Pancreas (tissue), 10 donors: ENCODE results near the gene DRAXIN. TPM values are rescaled to one million over a fixed set of nuclear protein-coding genes. Genes with fewer than 3 reads are reported as not detected.
A peak's percentile ranks its signal among the peaks of the same experiment; 100 is the strongest.

ENCODE experiments used
- ATAC-seq, 4 donors: fragments of 200-7000 bp; cut with Tn5 transposase; one replicate each; pipeline versions ENCODE4 v1.8.0 to v1.9.1; 2020; ENCODE audit warnings: mild to moderate bottlenecking in 4 of 4, moderate library complexity in 4 of 4
- DNase-seq, 6 donors: peaks; one replicate each; pipeline ENCODE4 v3.0.0-alpha.2; 2020
- FAIRE-seq: peaks from 2 replicates; lab custom pipeline; 2012; peaks lifted over from hg19 to GRCh38; lab: Jason Lieb, UNC
- H3K27ac ChIP-seq, 4 donors: fragments of 200-600 bp; sonication (generic); 1 replicate in 3 of 4; 2 replicates in 1 of 4; pipeline versions ENCODE4 v1.5.0 to v1.8.0; 2020
- H3K27me3 ChIP-seq, 4 donors: fragments of 200-600 bp; one replicate each; pipeline ENCODE4 v1.8.0; 2021
- H3K36me3 ChIP-seq, 3 donors: fragments of 200-600 bp; sonication (generic) in 1 of 3; one replicate each; pipeline versions ENCODE4 v1.5.0 to v1.8.0; 2020 to 2021
- H3K4me1 ChIP-seq, 3 donors: fragments of 200-600 bp; one replicate each; pipeline ENCODE4 v1.8.0; 2021
- H3K4me3 ChIP-seq, 4 donors: fragments of 200-600 bp; sonication (generic) in 2 of 4; one replicate each; pipeline versions ENCODE4 v1.5.0 to v1.8.0; 2020 to 2021
- H3K9me3 ChIP-seq, 4 donors: fragments of 200-600 bp; one replicate each; pipeline ENCODE4 v1.8.0; 2021
- WGBS, 2 donors: extraction: QIAGEN DNeasy Blood & Tissue Kit; methylation state at CpG; one replicate each; pipeline ENCODE4 v1.1.7; 2013; 5-methylcytosine and 5-hydroxymethylcytosine counted together
- intact Hi-C, 3 donors: fragments of 100-400 bp; cut with DNase I; formaldehyde crosslinking; loops; one replicate each; pipeline versions ENCODE4 v1.11.1 to v1.14.2; 2022
- polyA plus RNA-seq, 2 donors: library from polyadenylated mRNA; stranded (reverse); fragments of 200-250 nt; gene quantifications; one replicate each; pipeline ENCODE4 v1.2.3, GENCODE V29; 2013
- total RNA-seq, 6 donors: library from RNA; stranded (reverse); fragmentation: NEBNext Ultra II Directional in 4 of 6; extraction: Animal tissue kit (Norgen Biotek cat#: 25700) in 4 of 6; gene quantifications; one replicate each; pipeline versions ENCODE4 v1.2.1 to v1.2.4, GENCODE V29; 2021 to 2023
- TF ChIP-seq, protein P1 (sequence below), 4 donors: fragments of 200-600 bp; sonication (generic) in 3 of 4; IDR thresholded peaks; one replicate each; pipeline versions ENCODE4 v1.5.0 to v1.8.0; 2021; ENCODE audit warnings: antibody characterized with exemption in 4 of 4
- donor health status: healthy with polysubstance abuse.
- donor health status: DM: no; HTN: no; CAD: no; lungs with moderate emphysema.
- donor health status: DM: no; HTN: no; CAD: no.
- donor health status: control.
- donor health status: control.
- donor health status: Bipolar disorder and iron deficiency.
- donor health status: DM: yes; HTN: yes; CAD: no.
- donor health status: DM: no; HTN: no; CAD: no.
- donor health status: DM: no; HTN: no; CAD: no.
- donor health status: DM: yes; HTN: yes; CAD: no.

The DRAXIN gene
- total and polyA plus RNA-seq, 8 donors, result under 0.01 to 0.09 (median 0.03) TPM; not detected in 1

DNA sequence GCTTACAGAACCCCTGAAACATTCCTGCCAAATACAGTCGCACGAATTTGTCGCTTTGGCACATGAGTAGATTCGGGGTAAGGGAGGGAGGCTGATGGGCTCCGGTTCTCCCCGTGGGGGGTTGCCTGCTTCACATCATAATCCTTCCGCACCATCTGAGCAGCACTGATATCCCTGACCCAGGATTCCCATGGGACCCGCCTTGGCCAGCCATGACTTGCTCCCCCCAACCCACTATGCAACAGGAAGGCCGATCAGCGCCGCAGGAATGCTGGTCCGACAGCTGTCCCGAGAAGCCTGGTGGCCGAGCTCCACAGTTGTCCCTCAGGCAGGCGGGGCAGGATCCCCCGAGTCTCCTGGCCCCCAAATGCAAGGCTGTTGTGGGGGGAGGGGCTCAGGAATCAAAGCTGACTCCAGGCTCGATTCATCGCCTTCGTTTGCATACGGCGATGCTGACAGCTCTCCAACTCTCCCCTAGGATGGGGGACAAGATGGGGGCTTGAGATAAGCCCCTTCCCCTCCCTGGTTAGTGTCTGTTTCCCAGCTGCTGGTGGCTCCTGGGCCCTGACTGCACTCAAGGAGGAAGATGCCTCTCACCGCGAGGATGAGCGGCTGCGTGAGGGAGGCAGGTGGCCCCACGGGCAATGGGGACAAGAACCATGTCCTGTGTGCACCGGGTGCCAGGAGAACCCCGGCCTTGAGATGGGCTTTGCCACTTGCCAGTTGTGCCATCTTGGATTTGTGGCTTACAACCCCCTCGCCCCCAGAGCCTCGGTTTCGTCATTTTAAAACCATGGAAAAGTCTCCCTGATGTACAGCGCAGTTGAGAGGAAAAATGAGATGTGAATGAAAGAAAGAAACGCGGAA is 9.3 kb downstream of the DRAXIN start:
- TF ChIP-seq, protein P1, sequence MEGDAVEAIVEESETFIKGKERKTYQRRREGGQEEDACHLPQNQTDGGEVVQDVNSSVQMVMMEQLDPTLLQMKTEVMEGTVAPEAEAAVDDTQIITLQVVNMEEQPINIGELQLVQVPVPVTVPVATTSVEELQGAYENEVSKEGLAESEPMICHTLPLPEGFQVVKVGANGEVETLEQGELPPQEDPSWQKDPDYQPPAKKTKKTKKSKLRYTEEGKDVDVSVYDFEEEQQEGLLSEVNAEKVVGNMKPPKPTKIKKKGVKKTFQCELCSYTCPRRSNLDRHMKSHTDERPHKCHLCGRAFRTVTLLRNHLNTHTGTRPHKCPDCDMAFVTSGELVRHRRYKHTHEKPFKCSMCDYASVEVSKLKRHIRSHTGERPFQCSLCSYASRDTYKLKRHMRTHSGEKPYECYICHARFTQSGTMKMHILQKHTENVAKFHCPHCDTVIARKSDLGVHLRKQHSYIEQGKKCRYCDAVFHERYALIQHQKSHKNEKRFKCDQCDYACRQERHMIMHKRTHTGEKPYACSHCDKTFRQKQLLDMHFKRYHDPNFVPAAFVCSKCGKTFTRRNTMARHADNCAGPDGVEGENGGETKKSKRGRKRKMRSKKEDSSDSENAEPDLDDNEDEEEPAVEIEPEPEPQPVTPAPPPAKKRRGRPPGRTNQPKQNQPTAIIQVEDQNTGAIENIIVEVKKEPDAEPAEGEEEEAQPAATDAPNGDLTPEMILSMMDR (IDR thresholded peaks at IDR 0.05), result no peak
- ATAC-seq (no peak), FAIRE-seq (no peak), DNase-seq (no peak)
- WGBS, 2 donors, result 41 to 47% methylated on average over 34 of the region's 34 CpGs
- Histone ChIP-seq H3K27ac (no peak overlapping the region), H3K4me3 (no peak overlapping the region), H3K9me3 (no peaks in the 10 kb centered on the region), H3K36me3 (no peaks in the 10 kb centered on the region), H3K4me1 (no peaks in the 10 kb centered on the region), H3K27me3 (peaks cover 0 to 10% (median 0%) of the 10 kb centered on the region in 4 donors)
- intact Hi-C loops, result no loop called here

- no peaks in the 10 kb centered on the region for H3K36me3 ChIP-seq
- TF ChIP-seq, protein P1 (IDR thresholded peaks at IDR 0.05), result no peak
- DNase-seq (no peak), FAIRE-seq (no peak), ATAC-seq (peak in 1 of 4 donors; percentile 28)
- intact Hi-C loops, result no loop called here
- 27 to 31% methylated on average over 15 of the region's 15 CpGs for WGBS, 2 donors
- H3K27ac ChIP-seq, result no peak overlapping the region
- H3K4me3 ChIP-seq, result no peak overlapping the region
- no peaks in the 10 kb centered on the region for H3K4me1 ChIP-seq
- peaks cover 0 to 10% (median 0%) of the 10 kb centered on the region in 4 donors for H3K27me3 ChIP-seq
- H3K9me3 ChIP-seq, result no peaks in the 10 kb centered on the region
Measured at GRCh38 chr1:11701551-11701961, 10.0 kb downstream of the DRAXIN start.

- H3K27ac ChIP-seq, result no peak overlapping the region
- intact Hi-C loops, result no loop called here
- WGBS, 2 donors, result 70 to 80% methylated on average over 15 of the region's 15 CpGs
- no peaks in the 10 kb centered on the region for H3K9me3 ChIP-seq
- ATAC-seq (no peak), DNase-seq (no peak), FAIRE-seq (no peak)
- peaks cover 0 to 10% (median 0%) of the 10 kb centered on the region in 4 donors for H3K27me3 ChIP-seq
- H3K4me3 ChIP-seq, result no peak overlapping the region
- no peaks in the 10 kb centered on the region for H3K4me1 ChIP-seq
- H3K36me3 ChIP-seq, result no peaks in the 10 kb centered on the region
- TF ChIP-seq, protein P1 (IDR thresholded peaks at IDR 0.05), result no peak
Measured at GRCh38 chr1:11701981-11702803, 10.7 kb downstream of the DRAXIN start.

GRCh38 chr1:11703357-11704193 is 12.1 kb downstream of the DRAXIN start:
- Histone ChIP-seq H3K4me1 (no peaks in the 10 kb centered on the region), H3K9me3 (no peaks in the 10 kb centered on the region), H3K27ac (no peak overlapping the region), H3K27me3 (peaks cover 0 to 10% (median 0%) of the 10 kb centered on the region in 4 donors), H3K4me3 (no peak overlapping the region), H3K36me3 (no peaks in the 10 kb centered on the region)
- FAIRE-seq, result no peak
- no peak for DNase-seq
- WGBS, 2 donors, result 50 to 69% methylated on average over 8 of the region's 8 CpGs
- intact Hi-C loops, result no loop called here
- TF ChIP-seq, protein P1 (IDR thresholded peaks at IDR 0.05), result no peak
- ATAC-seq, result no peak
